Measurements from ENCODE around the gene SLC25A25.

The SLC25A25 gene

DNA sequence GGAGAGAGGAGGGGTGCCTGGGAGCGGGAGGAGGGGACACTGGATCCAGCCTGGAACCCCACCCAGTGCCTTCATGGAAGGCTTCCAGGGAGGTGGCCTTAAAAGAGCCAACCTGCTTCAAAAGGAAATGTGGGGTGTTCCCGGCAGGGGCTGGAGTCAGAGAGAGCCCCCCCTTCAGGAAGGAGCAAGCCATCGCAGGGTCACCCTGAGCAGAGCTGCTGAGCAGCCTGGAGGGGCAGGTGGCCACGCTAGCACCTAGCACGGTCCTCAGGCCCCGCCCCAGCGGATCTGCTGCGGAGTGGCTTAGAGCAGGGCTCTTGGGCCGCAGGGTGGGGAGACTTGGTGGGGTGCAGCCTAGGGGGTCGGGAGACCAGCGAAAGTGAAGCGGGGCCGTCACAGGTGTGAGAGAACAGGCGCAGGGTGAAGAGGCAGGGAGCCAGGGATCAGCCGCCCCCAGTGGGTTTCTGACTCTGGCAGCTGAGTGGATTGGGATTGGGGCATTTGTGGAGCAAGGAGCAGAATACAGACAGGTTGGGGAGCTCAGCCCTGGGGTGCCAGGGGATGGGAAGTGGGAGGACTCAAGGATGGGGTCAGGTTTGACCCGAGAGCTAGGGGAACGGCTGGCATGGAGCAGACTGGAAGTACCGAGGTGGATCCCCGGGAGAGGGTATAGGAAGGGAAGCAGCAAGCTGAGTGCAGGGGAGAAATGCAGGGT lies 82.7 kb downstream of the SLC25A25 start:
- DNase-seq = no peak

DNA sequence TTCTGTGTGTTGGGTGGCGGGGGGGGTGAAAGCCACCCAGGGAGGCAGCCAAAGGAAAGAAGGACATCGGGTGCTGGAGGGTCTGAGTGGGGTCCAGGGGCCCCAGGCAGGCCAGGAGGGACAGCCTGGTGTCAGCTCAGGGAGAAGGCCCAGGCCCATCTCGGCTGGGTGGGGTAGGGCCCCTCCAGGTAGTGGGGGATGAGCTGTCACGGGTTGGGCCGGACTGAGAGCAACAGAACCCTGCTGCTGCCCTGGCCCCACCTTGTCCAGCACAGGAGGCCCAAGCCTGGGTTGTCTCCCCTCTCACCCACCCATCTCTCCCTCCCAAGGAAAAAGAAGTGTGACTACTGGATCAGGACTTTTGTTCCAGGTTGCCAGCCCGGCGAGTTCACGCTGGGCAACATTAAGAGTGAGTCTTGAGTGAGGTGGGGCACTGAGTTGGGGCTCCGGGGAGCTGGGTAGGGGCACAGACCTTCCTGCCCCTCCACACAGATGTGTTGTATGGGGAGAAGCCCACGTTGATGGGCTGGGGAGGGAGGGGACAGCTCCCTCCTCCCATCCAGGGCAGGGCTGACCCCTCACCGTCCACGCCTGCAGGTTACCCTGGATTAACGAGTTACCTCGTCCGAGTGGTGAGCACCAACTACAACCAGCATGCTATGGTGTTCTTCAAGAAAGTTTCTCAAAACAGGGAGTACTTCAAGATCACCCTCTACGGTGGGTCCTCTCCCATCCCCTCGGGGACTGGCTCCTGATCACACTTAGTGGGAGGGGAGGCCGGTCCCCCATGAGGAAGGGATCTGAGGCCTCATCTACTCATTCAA lies 83.5 kb downstream of the SLC25A25 start:
- no peak for DNase-seq

DNA sequence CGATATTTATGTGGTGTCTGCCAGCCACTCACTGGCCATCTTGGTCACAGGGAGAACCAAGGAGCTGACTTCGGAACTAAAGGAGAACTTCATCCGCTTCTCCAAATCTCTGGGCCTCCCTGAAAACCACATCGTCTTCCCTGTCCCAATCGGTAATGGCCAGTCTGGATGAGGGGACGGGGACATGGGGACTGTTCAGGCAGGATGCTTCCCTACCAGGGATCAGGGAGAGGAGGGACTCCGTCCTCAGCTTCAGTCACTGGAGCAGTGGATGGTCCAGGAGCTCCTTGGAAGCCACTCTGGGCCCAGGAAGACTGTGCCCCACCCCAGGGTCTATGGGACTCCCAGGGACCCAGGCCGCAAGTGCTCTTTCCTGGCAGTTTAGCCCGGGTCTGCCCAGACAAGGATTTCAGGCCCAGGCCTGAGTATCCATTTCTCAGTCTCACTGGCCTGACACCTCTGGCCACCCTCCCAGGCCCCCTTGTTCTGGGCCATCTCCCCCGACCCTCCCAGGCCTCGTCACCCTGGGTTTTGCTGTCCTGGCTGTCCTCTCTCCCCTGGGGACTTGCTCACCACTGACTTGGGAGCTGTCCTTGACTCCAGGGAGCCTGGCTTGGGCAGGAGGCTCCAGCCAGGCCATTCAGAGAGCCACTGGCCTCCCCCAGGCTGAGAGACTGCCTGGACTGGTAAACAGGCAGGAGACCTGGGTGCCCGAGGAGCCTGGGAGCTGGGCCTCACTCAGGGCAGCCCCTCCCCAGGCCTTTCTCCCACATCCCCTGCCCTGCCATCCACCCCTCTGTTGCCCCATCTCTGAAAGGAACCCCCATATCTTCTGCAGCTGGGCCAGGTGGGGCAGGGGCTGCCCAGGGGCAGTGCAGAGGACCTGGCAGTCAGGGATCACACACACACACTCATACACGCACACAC lies 84.4 kb downstream of the SLC25A25 start:
- no peak for DNase-seq

- DNase-seq = no peak
Observed at GRCh38 chr9:128153060-128153946, 85.3 kb downstream of the SLC25A25 start.

DNA sequence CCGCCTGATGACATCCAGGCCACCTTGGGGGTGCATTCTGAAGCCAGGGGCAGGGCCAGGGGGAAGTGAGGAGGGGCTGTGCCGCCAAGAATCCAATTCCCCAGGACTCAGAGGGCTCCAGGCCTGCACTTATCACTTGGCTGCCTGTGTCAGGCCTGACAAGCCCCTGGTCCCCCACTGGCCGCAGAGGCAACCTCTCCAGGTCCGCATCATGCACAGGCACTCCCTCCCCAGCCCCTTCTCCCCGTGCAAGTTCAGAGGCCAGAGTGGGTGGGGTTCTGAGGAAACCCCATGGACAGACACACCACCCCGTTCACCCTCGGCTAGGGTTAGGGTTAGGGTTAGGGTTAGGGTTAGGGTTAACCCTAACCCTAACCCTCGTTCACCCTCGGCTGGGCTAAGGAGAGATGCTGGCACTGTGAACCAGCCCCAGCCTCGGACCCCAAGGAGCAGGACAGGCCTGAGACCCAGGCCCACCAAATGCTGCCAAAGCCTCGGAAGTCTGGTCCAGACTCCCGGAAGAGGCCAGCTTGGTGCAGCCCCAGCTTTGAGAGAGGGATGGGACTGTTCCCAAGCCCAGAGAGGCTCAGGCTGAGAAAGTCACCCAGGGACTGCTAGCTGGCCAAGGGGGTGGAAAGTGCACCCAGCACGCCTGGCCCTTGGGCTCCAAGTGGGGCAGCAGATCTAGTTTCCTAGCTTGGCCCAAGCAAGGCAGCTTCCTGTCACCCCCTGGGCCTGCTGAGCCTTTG lies 86.1 kb downstream of the SLC25A25 start:
- DNase-seq = no peak

DNA sequence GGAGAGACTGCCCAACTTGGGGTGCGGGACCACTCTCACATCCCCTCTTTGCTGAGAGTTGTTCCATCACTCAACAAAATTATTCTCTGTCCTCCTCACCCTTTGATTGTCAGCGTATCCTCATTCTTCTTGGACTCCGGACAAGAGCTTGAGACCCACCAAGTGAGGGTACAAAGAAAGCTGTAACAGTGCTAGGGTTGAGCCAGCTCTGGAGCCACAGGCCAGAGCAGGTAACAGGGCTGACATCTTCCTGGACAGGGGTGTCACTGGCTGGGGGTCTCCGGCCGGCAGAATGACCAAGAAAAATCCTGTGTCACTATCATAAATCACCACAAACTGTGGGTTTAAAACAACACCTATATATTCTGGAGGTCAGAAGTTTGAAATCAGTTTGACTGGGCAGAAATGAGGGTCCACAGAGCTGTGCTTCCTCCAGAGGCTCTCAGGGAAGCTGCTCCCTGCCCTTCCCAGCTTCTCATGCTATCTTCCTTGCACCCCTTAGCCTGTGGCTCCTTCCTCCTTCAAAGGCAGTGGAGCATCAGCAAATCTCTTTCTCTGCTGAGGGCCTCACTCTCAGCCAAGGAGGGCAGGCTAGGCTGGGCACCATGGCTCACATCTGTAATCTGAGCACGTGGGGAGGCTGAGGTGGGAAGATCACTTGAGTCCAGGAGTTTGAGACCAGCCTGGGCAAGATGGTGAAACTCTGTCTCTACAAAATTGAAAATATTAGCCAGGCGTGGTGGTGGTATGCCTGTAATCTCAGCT lies 87.9 kb downstream of the SLC25A25 start:
- DNase-seq = no peak

Data from activated CD8-positive, alpha-beta memory T cell treated with anti-CD3 and anti-CD28 coated beads, Interleukin-2, amount 50 U/mL, for 4 hours (primary cell).